Suprapubic skin (tissue), 4 donors: ENCODE results near the gene CYP4F11. TPM values are rescaled to one million over a fixed set of nuclear protein-coding genes. Genes with fewer than 3 reads are reported as not detected.

Source experiments
- DNase-seq, 2 donors: peaks; one replicate each; pipeline ENCODE4 v3.0.0-alpha.2; 2019; ENCODE audit warnings: low spot score in 2 of 2
- H3K27ac ChIP-seq: fragments of 200-600 bp; sonication (generic); one replicate; pipeline ENCODE4 v1.5.1; 2019
- H3K27me3 ChIP-seq: fragments of 200-600 bp; sonication (generic); one replicate; pipeline ENCODE4 v1.5.1; 2019
- H3K36me3 ChIP-seq: fragments of 200-600 bp; sonication (generic); one replicate; pipeline ENCODE4 v1.5.1; 2019
- H3K4me1 ChIP-seq: fragments of 200-600 bp; sonication (generic); one replicate; pipeline ENCODE4 v1.5.1; 2019
- H3K4me3 ChIP-seq: fragments of 200-600 bp; sonication (generic); one replicate; pipeline ENCODE4 v1.5.1; 2019; ENCODE audit warnings: mild to moderate bottlenecking
- H3K9me3 ChIP-seq: fragments of 200-600 bp; sonication (generic); one replicate; pipeline ENCODE4 v1.5.1; 2019
- EP300 ChIP-seq: sonication (generic); formaldehyde crosslinking; IDR thresholded peaks from one replicate; pipeline ENCODE4 v1.6.1; 2017; ENCODE audit warnings: antibody characterized with exemption
- POLR2A ChIP-seq, 2 donors: fragments of 450-650 bp; IDR thresholded peaks; one replicate each; pipeline ENCODE4 v1.6.1; 2017; ENCODE audit warnings: antibody characterized with exemption in 2 of 2, mild to moderate bottlenecking in 2 of 2, moderate library complexity in 2 of 2
- POLR2AphosphoS5 ChIP-seq, 3 donors: sonication (generic); formaldehyde crosslinking; IDR thresholded peaks; one replicate each; pipeline ENCODE4 v1.6.1; 2017; ENCODE audit warnings: antibody characterized with exemption in 3 of 3
- WGBS: methylation state at CpG from one replicate; pipeline ENCODE4 v1.1.5; 2018; 5-methylcytosine and 5-hydroxymethylcytosine counted together
- total RNA-seq, 4 donors: library from RNA; depleted of rRNA; stranded (reverse); fragments of >200 nt; gene quantifications; one replicate each; pipeline ENCODE4 v1.1.0, GENCODE V29; 2016
- TF ChIP-seq, protein P1 (sequence below), 2 donors: fragments of 200-600 bp in 1 of 2; fragments of 450-650 bp in 1 of 2; sonication (generic) in 1 of 2; IDR thresholded peaks; one replicate each; pipeline ENCODE4 v1.5.1; 2016 to 2019; ENCODE audit warnings: antibody characterized with exemption in 2 of 2, mild to moderate bottlenecking in 1 of 2, moderate library complexity in 1 of 2

CYP4F11 gene
- total RNA-seq, 4 donors from 2014 or later = 0.19 to 1.3 (median 0.72) TPM

GRCh38 chr19:15871570-15871969 lies 62.8 kb downstream of the CYP4F11 start:
- Histone ChIP-seq H3K4me1 (peaks cover 20% of the 10 kb centered on the region), H3K9me3 (no peaks in the 10 kb centered on the region), H3K27me3 (peaks cover 31% of the 10 kb centered on the region), H3K4me3 (no peak overlapping the region), H3K27ac (no peak overlapping the region), H3K36me3 (no peaks in the 10 kb centered on the region)
- 42% methylated on average over 4 of the region's 11 CpGs for WGBS
- TF ChIP-seq EP300 (no peak), POLR2A (IDR thresholded peaks at IDR 0.05) (no peak), POLR2AphosphoS5 (IDR thresholded peaks at IDR 0.05) (no peak)
- TF ChIP-seq, protein P1, sequence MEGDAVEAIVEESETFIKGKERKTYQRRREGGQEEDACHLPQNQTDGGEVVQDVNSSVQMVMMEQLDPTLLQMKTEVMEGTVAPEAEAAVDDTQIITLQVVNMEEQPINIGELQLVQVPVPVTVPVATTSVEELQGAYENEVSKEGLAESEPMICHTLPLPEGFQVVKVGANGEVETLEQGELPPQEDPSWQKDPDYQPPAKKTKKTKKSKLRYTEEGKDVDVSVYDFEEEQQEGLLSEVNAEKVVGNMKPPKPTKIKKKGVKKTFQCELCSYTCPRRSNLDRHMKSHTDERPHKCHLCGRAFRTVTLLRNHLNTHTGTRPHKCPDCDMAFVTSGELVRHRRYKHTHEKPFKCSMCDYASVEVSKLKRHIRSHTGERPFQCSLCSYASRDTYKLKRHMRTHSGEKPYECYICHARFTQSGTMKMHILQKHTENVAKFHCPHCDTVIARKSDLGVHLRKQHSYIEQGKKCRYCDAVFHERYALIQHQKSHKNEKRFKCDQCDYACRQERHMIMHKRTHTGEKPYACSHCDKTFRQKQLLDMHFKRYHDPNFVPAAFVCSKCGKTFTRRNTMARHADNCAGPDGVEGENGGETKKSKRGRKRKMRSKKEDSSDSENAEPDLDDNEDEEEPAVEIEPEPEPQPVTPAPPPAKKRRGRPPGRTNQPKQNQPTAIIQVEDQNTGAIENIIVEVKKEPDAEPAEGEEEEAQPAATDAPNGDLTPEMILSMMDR (IDR thresholded peaks at IDR 0.05) = no peak
- DNase-seq = no peak

DNA sequence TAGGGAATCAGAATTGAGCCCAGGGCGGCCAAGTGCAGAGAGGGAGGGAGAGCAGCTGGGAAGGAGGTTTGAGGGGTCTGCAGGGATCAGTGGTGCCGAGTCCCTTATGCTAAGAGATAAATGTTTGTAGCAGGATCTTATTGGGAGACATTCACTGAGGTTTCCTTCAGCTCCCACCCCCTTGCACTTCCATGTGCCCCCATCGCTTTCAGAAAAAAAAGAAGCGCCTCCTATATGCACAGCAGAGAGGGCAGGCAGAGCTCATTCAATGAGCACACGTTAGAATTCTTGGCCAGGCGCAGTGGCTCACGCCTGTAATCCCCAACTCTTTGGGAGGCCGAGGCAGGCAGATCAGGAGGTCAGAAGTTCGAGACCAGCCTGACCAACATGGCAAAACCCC lies 64.5 kb downstream of the CYP4F11 start:
- TF ChIP-seq EP300 = no peak
- TF ChIP-seq, protein P1 (IDR thresholded peaks at IDR 0.05) = no peak
- no peak for TF ChIP-seq POLR2AphosphoS5 (IDR thresholded peaks at IDR 0.05)
- no peak for TF ChIP-seq POLR2A (IDR thresholded peaks at IDR 0.05)
- H3K4me1 ChIP-seq = peaks cover 20% of the 10 kb centered on the region
- no peak for DNase-seq
- peaks cover 24% of the 10 kb centered on the region for H3K27me3 ChIP-seq
- WGBS = 53% methylated on average over 9 of the region's 9 CpGs
- no peak overlapping the region for H3K4me3 ChIP-seq
- H3K9me3 ChIP-seq = no peaks in the 10 kb centered on the region
- H3K36me3 ChIP-seq = no peaks in the 10 kb centered on the region
- peak overlapping the region; percentile 8 for H3K27ac ChIP-seq

DNA sequence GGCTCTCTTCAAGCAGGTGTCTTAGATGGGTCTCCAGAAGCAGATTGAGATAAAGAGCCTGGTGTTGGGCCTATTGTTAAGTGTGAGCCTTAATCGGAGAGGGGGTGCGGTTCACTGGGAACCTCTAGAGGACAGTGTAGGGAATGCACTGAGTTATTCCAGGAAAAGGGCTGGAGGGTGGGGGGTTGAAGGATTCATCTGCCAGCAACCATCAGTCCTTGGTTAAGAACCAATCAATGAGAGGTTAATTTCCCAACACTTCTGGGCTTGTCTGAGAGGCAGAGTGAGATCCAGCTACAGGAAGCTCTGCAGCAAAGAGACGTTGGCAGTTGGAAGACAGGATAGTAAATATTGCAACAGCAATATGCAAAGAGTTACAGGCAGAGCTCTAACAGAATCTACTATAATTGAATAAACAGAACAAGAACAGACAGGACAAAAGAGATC lies 65.2 kb downstream of the CYP4F11 start:
- DNase-seq = no peak

GRCh38 chr19:15866636-15867035 lies 67.7 kb downstream of the CYP4F11 start:
- Histone ChIP-seq H3K9me3 (no peaks in the 10 kb centered on the region), H3K36me3 (no peaks in the 10 kb centered on the region), H3K4me1 (peaks cover 18% of the 10 kb centered on the region), H3K4me3 (no peak overlapping the region), H3K27ac (no peak overlapping the region), H3K27me3 (peaks cover 17% of the 10 kb centered on the region)
- TF ChIP-seq POLR2AphosphoS5 (IDR thresholded peaks at IDR 0.05) = no peak
- no peak for TF ChIP-seq POLR2A (IDR thresholded peaks at IDR 0.05)
- TF ChIP-seq, protein P1 (IDR thresholded peaks at IDR 0.05) = no peak
- no peak for TF ChIP-seq EP300
- 48% methylated on average over 5 of the region's 5 CpGs for WGBS
- DNase-seq = no peak

More for the DNA sequence above, 65.2 kb downstream of the CYP4F11 start:
- TF ChIP-seq EP300 (no peak), POLR2A (IDR thresholded peaks at IDR 0.05) (no peak), POLR2AphosphoS5 (IDR thresholded peaks at IDR 0.05) (no peak)
- TF ChIP-seq, protein P1 (IDR thresholded peaks at IDR 0.05) = peak; percentile 57 to 62
- WGBS = 2% methylated on average over 3 of the region's 3 CpGs
- Histone ChIP-seq H3K27ac (peak overlapping the region; percentile 8), H3K27me3 (peaks cover 22% of the 10 kb centered on the region), H3K36me3 (no peaks in the 10 kb centered on the region), H3K9me3 (no peaks in the 10 kb centered on the region), H3K4me1 (peaks cover 20% of the 10 kb centered on the region), H3K4me3 (no peak overlapping the region)

- Histone ChIP-seq H3K27ac (no peak overlapping the region), H3K4me3 (no peak overlapping the region), H3K9me3 (no peaks in the 10 kb centered on the region), H3K4me1 (peaks cover 12% of the 10 kb centered on the region), H3K27me3 (peaks cover 16% of the 10 kb centered on the region), H3K36me3 (no peaks in the 10 kb centered on the region)
- no peak for DNase-seq
- TF ChIP-seq POLR2AphosphoS5 (IDR thresholded peaks at IDR 0.05) (no peak), POLR2A (IDR thresholded peaks at IDR 0.05) (no peak), EP300 (no peak)
- TF ChIP-seq, protein P1 (IDR thresholded peaks at IDR 0.05) = no peak
- 68% methylated on average over 5 of the region's 5 CpGs for whole genome bisulfite sequencing
Measured at GRCh38 chr19:15864824-15865223, 69.5 kb downstream of the CYP4F11 start.
